Measurements from ENCODE around the gene PRPF40A.

Gene PRPF40A

GRCh38 chr2:152624805-152625204, 92.5 kb downstream of the PRPF40A start:
- TF ChIP-seq CTCF (IDR thresholded peaks at IDR 0.05; ENCODE audit: low read length) (no peak), EZH2phosphoT487 (IDR thresholded peaks at IDR 0.05; ENCODE audit: low read length) (no peak), EZH2 (optimal IDR thresholded peaks at IDR 0.05; ENCODE audit: low read depth, low read length) (no peak)
- Histone ChIP-seq H3F3A (ENCODE audit: insufficient read depth, low read length) (0 out of 2 replicates have a peak, but pooled peaks cover 7% of the 10 kb centered on the region), H4K20me1 (ENCODE audit: insufficient read depth, low read length) (no peaks in the 10 kb centered on the region), H3K9me2 (replicated peaks; ENCODE audit: insufficient read depth, low read length) (no peaks in the 10 kb centered on the region), H2AFZ (ENCODE audit: low read length) (no peak overlapping the region), H3K4me1 (ENCODE audit: low read length) (0 out of 2 replicates have a peak, but pooled peaks cover 7% of the 10 kb centered on the region), H3K4me2 (ENCODE audit: low read depth, low read length) (no peak overlapping the region), H3K9ac (ENCODE audit: low read length) (no peak overlapping the region), H3K9me3 (replicated peaks; ENCODE audit: insufficient read depth, low read length) (no peaks in the 10 kb centered on the region), H3K79me2 (ENCODE audit: low read length) (no peaks in the 10 kb centered on the region), H3K27me3 (replicated peaks; ENCODE audit: insufficient read depth, low read length) (no peaks in the 10 kb centered on the region), H3K27ac (ENCODE audit: low read length) (no peak overlapping the region), H3K4me3 (ENCODE audit: low read length) (no peak overlapping the region), H3K36me3 (replicated peaks; ENCODE audit: insufficient read depth, low read length) (no peaks in the 10 kb centered on the region)
- DNase-seq: no peak

GRCh38 chr2:152623775-152624174, 93.5 kb downstream of the PRPF40A start:
- 0 out of 2 replicates have a peak, but pooled peaks cover 2% of the 10 kb centered on the region for H3F3A ChIP-seq (ENCODE audit: insufficient read depth, low read length)
- no peak for DNase-seq
- no peak overlapping the region for H3K4me3 ChIP-seq (ENCODE audit: low read length)
- TF ChIP-seq CTCF (IDR thresholded peaks at IDR 0.05; ENCODE audit: low read length) (no peak), EZH2phosphoT487 (IDR thresholded peaks at IDR 0.05; ENCODE audit: low read length) (no peak), EZH2 (optimal IDR thresholded peaks at IDR 0.05; ENCODE audit: low read depth, low read length) (no peak)
- H3K4me1 ChIP-seq (ENCODE audit: low read length): no peaks in the 10 kb centered on the region
- no peak overlapping the region for H3K9ac ChIP-seq (ENCODE audit: low read length)
- H3K36me3 ChIP-seq (replicated peaks; ENCODE audit: insufficient read depth, low read length): no peaks in the 10 kb centered on the region
- H4K20me1 ChIP-seq (ENCODE audit: insufficient read depth, low read length): no peaks in the 10 kb centered on the region
- H3K79me2 ChIP-seq (ENCODE audit: low read length): no peaks in the 10 kb centered on the region
- no peak overlapping the region for H3K4me2 ChIP-seq (ENCODE audit: low read depth, low read length)
- no peaks in the 10 kb centered on the region for H3K9me2 ChIP-seq (replicated peaks; ENCODE audit: insufficient read depth, low read length)
- no peak overlapping the region for H3K27ac ChIP-seq (ENCODE audit: low read length)
- H3K9me3 ChIP-seq (replicated peaks; ENCODE audit: insufficient read depth, low read length): no peaks in the 10 kb centered on the region
- no peak overlapping the region for H2AFZ ChIP-seq (ENCODE audit: low read length)
- H3K27me3 ChIP-seq (replicated peaks; ENCODE audit: insufficient read depth, low read length): no peaks in the 10 kb centered on the region

GRCh38 chr2:152623076-152623740, 94.1 kb downstream of the PRPF40A start:
- no peak for DNase-seq
- Histone ChIP-seq H4K20me1 (ENCODE audit: insufficient read depth, low read length) (no peaks in the 10 kb centered on the region), H3K4me1 (ENCODE audit: low read length) (no peaks in the 10 kb centered on the region), H3K4me3 (ENCODE audit: low read length) (no peak overlapping the region), H3K9me3 (replicated peaks; ENCODE audit: insufficient read depth, low read length) (no peaks in the 10 kb centered on the region), H3K9ac (ENCODE audit: low read length) (no peak overlapping the region), H3F3A (ENCODE audit: insufficient read depth, low read length) (no peaks in the 10 kb centered on the region), H3K9me2 (replicated peaks; ENCODE audit: insufficient read depth, low read length) (no peaks in the 10 kb centered on the region), H3K36me3 (replicated peaks; ENCODE audit: insufficient read depth, low read length) (no peaks in the 10 kb centered on the region), H3K27me3 (replicated peaks; ENCODE audit: insufficient read depth, low read length) (no peaks in the 10 kb centered on the region), H3K27ac (ENCODE audit: low read length) (no peak overlapping the region), H3K79me2 (ENCODE audit: low read length) (no peaks in the 10 kb centered on the region), H3K4me2 (ENCODE audit: low read depth, low read length) (no peak overlapping the region), H2AFZ (ENCODE audit: low read length) (no peak overlapping the region)
- TF ChIP-seq EZH2 (optimal IDR thresholded peaks at IDR 0.05; ENCODE audit: low read depth, low read length) (no peak), CTCF (IDR thresholded peaks at IDR 0.05; ENCODE audit: low read length) (no peak), EZH2phosphoT487 (IDR thresholded peaks at IDR 0.05; ENCODE audit: low read length) (no peak)

Measured in MM.1S (cell line).